ENCODE measurements around the gene GULP1. TPM values are rescaled to one million over a fixed set of nuclear protein-coding genes. Genes with fewer than 3 reads are reported as not detected.

The GULP1 gene
- total RNA-seq, 1 experiment from 2014 or later = 140 TPM

DNA sequence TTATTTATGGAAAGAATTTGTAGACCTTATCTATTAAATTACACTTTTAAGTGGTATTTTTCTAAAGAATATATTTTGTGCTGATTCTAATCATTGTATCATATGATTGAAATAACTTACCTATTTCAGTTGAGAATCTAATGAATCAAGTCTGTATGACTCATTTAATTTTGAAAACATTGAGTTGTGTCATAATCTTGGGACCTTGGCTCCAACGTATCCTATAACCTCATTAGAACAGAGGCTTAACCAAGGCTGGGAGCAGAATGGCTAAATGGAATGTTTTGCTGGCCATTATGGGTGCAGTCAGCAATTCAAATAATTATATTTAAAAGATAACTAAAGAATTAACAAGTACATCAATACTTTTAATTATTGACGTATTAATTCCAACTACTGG is 19.6 kb upstream of the GULP1 start:
- Histone ChIP-seq H3K56ac (ENCODE audit: insufficient read length, low read depth, low read length) (no peak overlapping the region), H3K18ac (ENCODE audit: insufficient read length, low read depth, low read length) (no peak overlapping the region), H2BK15ac (ENCODE audit: low read depth, low read length) (no peak overlapping the region), H4K91ac (ENCODE audit: insufficient read length, low read depth, low read length) (no peak overlapping the region), H3K4me1 (ENCODE audit: insufficient read depth, low read length) (peaks cover 13% of the 10 kb centered on the region), H4K20me1 (ENCODE audit: control insufficient read depth, insufficient read depth, insufficient read length) (no peaks in the 10 kb centered on the region), H2BK120ac (ENCODE audit: low read depth, low read length, poor library complexity, severe bottlenecking) (no peak overlapping the region), H2AFZ (ENCODE audit: low read length) (no peak overlapping the region), H2BK5ac (ENCODE audit: insufficient read length, low read length) (no peak overlapping the region), H3K79me1 (ENCODE audit: insufficient read depth, low read depth, low read length, poor library complexity, severe bottlenecking) (no peaks in the 10 kb centered on the region), H3K14ac (ENCODE audit: insufficient read depth, low read length) (no peak overlapping the region), H3T11ph (ENCODE audit: low read length) (no peak overlapping the region), H4K5ac (ENCODE audit: insufficient read length, low read depth, low read length) (no peak overlapping the region), H3K27me3 (ENCODE audit: insufficient read depth, low read length) (no peaks in the 10 kb centered on the region), H4K8ac (replicated peaks; ENCODE audit: insufficient read length, low read depth, low read length) (no peak overlapping the region), H2BK20ac (ENCODE audit: low read depth, low read length, poor library complexity, severe bottlenecking) (no peak overlapping the region), H3K27ac (ENCODE audit: insufficient read length, low read depth, low read length) (no peak overlapping the region), H2BK12ac (ENCODE audit: insufficient read length, low read depth, low read length) (no peak overlapping the region), H3K9me3 (ENCODE audit: control insufficient read depth, low read depth, low read length) (no peaks in the 10 kb centered on the region), H2AK5ac (ENCODE audit: insufficient read length, low read length) (no peak overlapping the region), H3K23ac (ENCODE audit: insufficient read length, low read depth, low read length) (no peak overlapping the region), H3K4me2 (ENCODE audit: insufficient read depth, insufficient read length, low read length) (no peak overlapping the region), H3K4ac (ENCODE audit: low read depth, low read length) (no peak overlapping the region), H3K79me2 (ENCODE audit: insufficient read depth, low read length) (no peaks in the 10 kb centered on the region), H3K9ac (ENCODE audit: extremely low read depth, insufficient read length, low read length) (no peak overlapping the region), H3K23me2 (ENCODE audit: insufficient read length, low read depth, low read length, poor library complexity, severe bottlenecking) (no peaks in the 10 kb centered on the region)
- H3K36me3 Mint-ChIP-seq (ENCODE audit: insufficient read depth in 1 of 3, low read depth in 3 of 3) = peaks cover 1 to 12% (median 2%) of the 10 kb centered on the region in 3 experiments; a peak in 4 of 7 replicates
- TF ChIP-seq, protein P1, sequence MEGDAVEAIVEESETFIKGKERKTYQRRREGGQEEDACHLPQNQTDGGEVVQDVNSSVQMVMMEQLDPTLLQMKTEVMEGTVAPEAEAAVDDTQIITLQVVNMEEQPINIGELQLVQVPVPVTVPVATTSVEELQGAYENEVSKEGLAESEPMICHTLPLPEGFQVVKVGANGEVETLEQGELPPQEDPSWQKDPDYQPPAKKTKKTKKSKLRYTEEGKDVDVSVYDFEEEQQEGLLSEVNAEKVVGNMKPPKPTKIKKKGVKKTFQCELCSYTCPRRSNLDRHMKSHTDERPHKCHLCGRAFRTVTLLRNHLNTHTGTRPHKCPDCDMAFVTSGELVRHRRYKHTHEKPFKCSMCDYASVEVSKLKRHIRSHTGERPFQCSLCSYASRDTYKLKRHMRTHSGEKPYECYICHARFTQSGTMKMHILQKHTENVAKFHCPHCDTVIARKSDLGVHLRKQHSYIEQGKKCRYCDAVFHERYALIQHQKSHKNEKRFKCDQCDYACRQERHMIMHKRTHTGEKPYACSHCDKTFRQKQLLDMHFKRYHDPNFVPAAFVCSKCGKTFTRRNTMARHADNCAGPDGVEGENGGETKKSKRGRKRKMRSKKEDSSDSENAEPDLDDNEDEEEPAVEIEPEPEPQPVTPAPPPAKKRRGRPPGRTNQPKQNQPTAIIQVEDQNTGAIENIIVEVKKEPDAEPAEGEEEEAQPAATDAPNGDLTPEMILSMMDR (conservative IDR thresholded peaks at IDR 0.05) = no peak
- H3K4me1 Mint-ChIP-seq = peaks cover 34 to 35% of the 10 kb centered on the region in 2 experiments
- H3K27me3 Mint-ChIP-seq (ENCODE audit: low read depth) = no peaks in the 10 kb centered on the region
- no CpG with 5 or more reads among the region's 2 CpGs for WGBS (ENCODE audit: extremely low coverage, insufficient read length, low lambda C conversion rate)
- no peak overlapping the region for H3K27ac Mint-ChIP-seq
- DNase-seq = no peak
- H3K9me3 Mint-ChIP-seq = peaks cover 3 to 6% of the 10 kb centered on the region in 2 experiments; a peak in 3 of 5 replicates
- H3K4me3 Mint-ChIP-seq = no peak overlapping the region
